Neural cell (in vitro differentiated cells): ENCODE results near the gene RAB40B.

Experiments used
- EP300 ChIP-seq: fragments of 450-650 bp; conservative IDR thresholded peaks from 2 replicates; pipeline ENCODE4 v1.6.1; 2014; ENCODE audit warnings: antibody characterized with exemption, mild to moderate bottlenecking, moderate library complexity; ENCODE audit not compliant: poor library complexity, severe bottlenecking
- EZH2 ChIP-seq: fragments of 200-600, 300-800 bp; shearing (Covaris generic), sonication (generic); IDR thresholded peaks from 2 replicates; pipeline ENCODE4 v1.6.1; 2014; ENCODE audit warnings: antibody characterized with exemption, low read length, borderline replicate concordance, mild to moderate bottlenecking; ENCODE audit not compliant: insufficient read depth, poor library complexity, severe bottlenecking
- MXI1 ChIP-seq: fragments of 450-650 bp; conservative IDR thresholded peaks from 2 replicates; pipeline ENCODE4 v1.6.1; 2014; ENCODE audit warnings: antibody characterized with exemption, mild to moderate bottlenecking; ENCODE audit not compliant: poor library complexity, severe bottlenecking
- POLR2AphosphoS5 ChIP-seq: IDR thresholded peaks from 2 replicates; pipeline ENCODE4 v1.6.1; 2012
- RAD21 ChIP-seq: fragments of 450-650 bp; conservative IDR thresholded peaks from 2 replicates; pipeline ENCODE4 v1.6.1; 2014; ENCODE audit warnings: antibody characterized with exemption, mild to moderate bottlenecking, moderate library complexity
- SMC3 ChIP-seq: fragments of 450-650 bp; conservative IDR thresholded peaks from 2 replicates; pipeline ENCODE4 v1.6.1; 2014; ENCODE audit warnings: antibody characterized with exemption, mild to moderate bottlenecking, moderate library complexity; ENCODE audit not compliant: poor library complexity
- TAF1 ChIP-seq: IDR thresholded peaks from 2 replicates; pipeline ENCODE4 v1.6.1; 2012; ENCODE audit warnings: low read depth
- TF ChIP-seq, protein P1 (sequence below): fragments of 450-650 bp; IDR thresholded peaks from 2 replicates; pipeline ENCODE4 v1.5.1; 2014; ENCODE audit warnings: antibody characterized with exemption, mild to moderate bottlenecking, moderate library complexity; ENCODE audit not compliant: poor library complexity, severe bottlenecking
- TF ChIP-seq, protein P2 (sequence below): IDR thresholded peaks from 2 replicates; pipeline ENCODE4 v1.6.1; 2012; ENCODE audit warnings: borderline replicate concordance

DNA sequence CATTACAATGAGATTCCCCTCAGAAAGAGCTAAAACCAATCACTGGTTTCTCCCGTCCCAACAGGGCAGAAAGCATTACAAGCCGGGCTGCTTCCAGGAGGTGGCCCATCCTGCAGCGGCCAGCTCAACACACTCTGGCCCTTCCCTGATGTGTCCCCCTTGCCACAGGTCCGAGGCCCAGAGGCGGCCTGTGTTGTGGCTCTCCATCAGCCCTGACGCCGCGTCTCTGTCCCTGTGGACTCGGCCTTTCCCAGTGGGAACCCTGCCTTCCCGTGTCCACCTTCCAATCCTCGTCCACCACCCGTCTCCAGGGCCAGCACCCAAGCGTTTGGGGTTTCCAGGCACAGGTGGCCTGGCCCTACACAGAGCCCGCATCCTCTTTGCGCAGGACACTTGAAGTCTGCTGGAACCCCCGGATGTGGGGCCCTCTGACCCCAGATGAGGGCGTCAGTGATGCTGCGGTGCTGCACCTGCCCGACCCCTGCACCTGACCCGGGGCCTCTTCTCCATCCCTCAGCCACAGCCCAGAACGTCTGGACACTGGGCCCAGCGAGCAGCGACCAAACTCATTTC is 21.1 kb downstream of the RAB40B start:
- TF ChIP-seq, protein P1, sequence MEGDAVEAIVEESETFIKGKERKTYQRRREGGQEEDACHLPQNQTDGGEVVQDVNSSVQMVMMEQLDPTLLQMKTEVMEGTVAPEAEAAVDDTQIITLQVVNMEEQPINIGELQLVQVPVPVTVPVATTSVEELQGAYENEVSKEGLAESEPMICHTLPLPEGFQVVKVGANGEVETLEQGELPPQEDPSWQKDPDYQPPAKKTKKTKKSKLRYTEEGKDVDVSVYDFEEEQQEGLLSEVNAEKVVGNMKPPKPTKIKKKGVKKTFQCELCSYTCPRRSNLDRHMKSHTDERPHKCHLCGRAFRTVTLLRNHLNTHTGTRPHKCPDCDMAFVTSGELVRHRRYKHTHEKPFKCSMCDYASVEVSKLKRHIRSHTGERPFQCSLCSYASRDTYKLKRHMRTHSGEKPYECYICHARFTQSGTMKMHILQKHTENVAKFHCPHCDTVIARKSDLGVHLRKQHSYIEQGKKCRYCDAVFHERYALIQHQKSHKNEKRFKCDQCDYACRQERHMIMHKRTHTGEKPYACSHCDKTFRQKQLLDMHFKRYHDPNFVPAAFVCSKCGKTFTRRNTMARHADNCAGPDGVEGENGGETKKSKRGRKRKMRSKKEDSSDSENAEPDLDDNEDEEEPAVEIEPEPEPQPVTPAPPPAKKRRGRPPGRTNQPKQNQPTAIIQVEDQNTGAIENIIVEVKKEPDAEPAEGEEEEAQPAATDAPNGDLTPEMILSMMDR: no peak
- TF ChIP-seq POLR2AphosphoS5: no peak
- no peak for TF ChIP-seq EZH2
- no peak for TF ChIP-seq MXI1
- TF ChIP-seq TAF1: no peak
- no peak for TF ChIP-seq EP300
- TF ChIP-seq RAD21: no peak
- TF ChIP-seq, protein P2, sequence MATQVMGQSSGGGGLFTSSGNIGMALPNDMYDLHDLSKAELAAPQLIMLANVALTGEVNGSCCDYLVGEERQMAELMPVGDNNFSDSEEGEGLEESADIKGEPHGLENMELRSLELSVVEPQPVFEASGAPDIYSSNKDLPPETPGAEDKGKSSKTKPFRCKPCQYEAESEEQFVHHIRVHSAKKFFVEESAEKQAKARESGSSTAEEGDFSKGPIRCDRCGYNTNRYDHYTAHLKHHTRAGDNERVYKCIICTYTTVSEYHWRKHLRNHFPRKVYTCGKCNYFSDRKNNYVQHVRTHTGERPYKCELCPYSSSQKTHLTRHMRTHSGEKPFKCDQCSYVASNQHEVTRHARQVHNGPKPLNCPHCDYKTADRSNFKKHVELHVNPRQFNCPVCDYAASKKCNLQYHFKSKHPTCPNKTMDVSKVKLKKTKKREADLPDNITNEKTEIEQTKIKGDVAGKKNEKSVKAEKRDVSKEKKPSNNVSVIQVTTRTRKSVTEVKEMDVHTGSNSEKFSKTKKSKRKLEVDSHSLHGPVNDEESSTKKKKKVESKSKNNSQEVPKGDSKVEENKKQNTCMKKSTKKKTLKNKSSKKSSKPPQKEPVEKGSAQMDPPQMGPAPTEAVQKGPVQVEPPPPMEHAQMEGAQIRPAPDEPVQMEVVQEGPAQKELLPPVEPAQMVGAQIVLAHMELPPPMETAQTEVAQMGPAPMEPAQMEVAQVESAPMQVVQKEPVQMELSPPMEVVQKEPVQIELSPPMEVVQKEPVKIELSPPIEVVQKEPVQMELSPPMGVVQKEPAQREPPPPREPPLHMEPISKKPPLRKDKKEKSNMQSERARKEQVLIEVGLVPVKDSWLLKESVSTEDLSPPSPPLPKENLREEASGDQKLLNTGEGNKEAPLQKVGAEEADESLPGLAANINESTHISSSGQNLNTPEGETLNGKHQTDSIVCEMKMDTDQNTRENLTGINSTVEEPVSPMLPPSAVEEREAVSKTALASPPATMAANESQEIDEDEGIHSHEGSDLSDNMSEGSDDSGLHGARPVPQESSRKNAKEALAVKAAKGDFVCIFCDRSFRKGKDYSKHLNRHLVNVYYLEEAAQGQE: no peak
- TF ChIP-seq SMC3: no peak
